ENCODE data around the gene CDK11B. TPM values are rescaled to one million over a fixed set of nuclear protein-coding genes. Genes with fewer than 3 reads are reported as not detected.

The CDK11B gene
- total RNA-seq, 1 donor from 2014 or later = 23.4 TPM

- Mint-ChIP-seq H3K4me3 (ENCODE audit: unreplicated experiment) (peak within 1 kb of the TSS; percentile 80), H3K27ac (ENCODE audit: unreplicated experiment) (no peak within 1 kb of the TSS), H3K36me3 (ENCODE audit: low read depth, unreplicated experiment) (no peaks in the 10 kb centered on the region), H3K27me3 (ENCODE audit: low read depth, unreplicated experiment) (peaks cover 23% of the 10 kb centered on the region), H3K9me3 (ENCODE audit: unreplicated experiment) (no peaks in the 10 kb centered on the region), H3K4me1 (ENCODE audit: low read depth, unreplicated experiment) (no peaks in the 10 kb centered on the region)
- Histone ChIP-seq H3K9me3 (ENCODE audit: insufficient read depth, low read depth, low read length) (no peaks in the 10 kb centered on the region), H3K4me3 (ENCODE audit: insufficient read depth, low read depth, low read length) (peak within 1 kb of the TSS; percentile 17), H4K20me1 (ENCODE audit: insufficient read depth, low read length) (peaks cover 5% of the 10 kb centered on the region), H3K36me3 (ENCODE audit: insufficient read depth, low read length) (no peaks in the 10 kb centered on the region), H3K27ac (ENCODE audit: low read depth, low read length) (no peak within 1 kb of the TSS), H3K79me2 (ENCODE audit: insufficient read depth, low read length) (no peaks in the 10 kb centered on the region), H3K4me1 (ENCODE audit: insufficient read depth, low read length) (peaks cover 10% of the 10 kb centered on the region), H3K27me3 (ENCODE audit: insufficient read depth, low read length) (peaks cover 14% of the 10 kb centered on the region), H2AFZ (ENCODE audit: low read depth, low read length) (peak within 1 kb of the TSS; percentile 34), H3K4me2 (ENCODE audit: low read length) (peak within 1 kb of the TSS; percentile 77), H3K9ac (ENCODE audit: low read length) (no peak within 1 kb of the TSS)
- no peak for FAIRE-seq
- no peak for DNase-seq (ENCODE audit: low read depth)
- TF ChIP-seq CTCF (IDR thresholded peaks at IDR 0.05; ENCODE audit: insufficient read depth, low read depth, low read length) (no peak), EZH2 (IDR thresholded peaks at IDR 0.05; ENCODE audit: insufficient read depth, low read length) (peak; percentile 76)
These were observed 58.6 kb downstream of the CDK11B start, which contains the start of gene FNDC10 for GRCh38 chr1:1599935-1600860. TSS of gene FNDC10 (minus strand) at chr1:1600135. CDS start at chr1:1600015, 120 bp downstream.

- no peak overlapping the region for H3K27ac Mint-ChIP-seq (ENCODE audit: unreplicated experiment)
- H3K4me1 Mint-ChIP-seq (ENCODE audit: low read depth, unreplicated experiment) = no peaks in the 10 kb centered on the region
- Histone ChIP-seq H4K20me1 (ENCODE audit: insufficient read depth, low read length) (peaks cover 5% of the 10 kb centered on the region), H3K36me3 (ENCODE audit: insufficient read depth, low read length) (no peaks in the 10 kb centered on the region), H3K27ac (ENCODE audit: low read depth, low read length) (no peak overlapping the region), H3K9ac (ENCODE audit: low read length) (no peak overlapping the region), H3K4me3 (ENCODE audit: insufficient read depth, low read depth, low read length) (peak overlapping the region; percentile 17), H3K9me3 (ENCODE audit: insufficient read depth, low read depth, low read length) (no peaks in the 10 kb centered on the region), H3K27me3 (ENCODE audit: insufficient read depth, low read length) (peaks cover 13% of the 10 kb centered on the region), H2AFZ (ENCODE audit: low read depth, low read length) (peak overlapping the region; percentile 34), H3K79me2 (ENCODE audit: insufficient read depth, low read length) (no peaks in the 10 kb centered on the region), H3K4me1 (ENCODE audit: insufficient read depth, low read length) (peaks cover 10% of the 10 kb centered on the region), H3K4me2 (ENCODE audit: low read length) (peak overlapping the region; percentile 74)
- H3K27me3 Mint-ChIP-seq (ENCODE audit: low read depth, unreplicated experiment) = peaks cover 19% of the 10 kb centered on the region
- no peak for DNase-seq (ENCODE audit: low read depth)
- FAIRE-seq = no peak
- H3K4me3 Mint-ChIP-seq (ENCODE audit: unreplicated experiment) = peak overlapping the region; percentile 80
- no peaks in the 10 kb centered on the region for H3K36me3 Mint-ChIP-seq (ENCODE audit: low read depth, unreplicated experiment)
- no peaks in the 10 kb centered on the region for H3K9me3 Mint-ChIP-seq (ENCODE audit: unreplicated experiment)
- TF ChIP-seq CTCF (IDR thresholded peaks at IDR 0.05; ENCODE audit: insufficient read depth, low read depth, low read length) (no peak), EZH2 (IDR thresholded peaks at IDR 0.05; ENCODE audit: insufficient read depth, low read length) (peak; percentile 72)
These were observed 59.5 kb downstream of the CDK11B start for GRCh38 chr1:1599030-1599934.
